Esophagus squamous epithelium (tissue), 5 donors: Measurements from ENCODE around the gene RBKS. TPM values are rescaled to one million over a fixed set of nuclear protein-coding genes. Genes with fewer than 3 reads are reported as not detected.

ENCODE experiments used
- DNase-seq: peaks from one replicate; lab custom pipeline; 2025; lab: John Stamatoyannopoulos, UW
- H3K27ac ChIP-seq, 4 donors: fragments of 200-600 bp; sonication (generic); one replicate each; pipeline ENCODE4 v1.5.1; 2016 to 2019; ENCODE audit warnings: mild to moderate bottlenecking in 1 of 4
- H3K27me3 ChIP-seq, 4 donors: fragments of 200-600 bp; sonication (generic); 1 replicate in 3 of 4; 2 replicates in 1 of 4; pipeline versions ENCODE4 v1.5.1 to v1.6.0; 2017 to 2021; ENCODE audit warnings: antibody characterized with exemption in 1 of 4
- H3K36me3 ChIP-seq, 3 donors: fragments of 200-600 bp; sonication (generic); one replicate each; pipeline ENCODE4 v1.5.1; 2016 to 2019
- H3K4me1 ChIP-seq, 3 donors: fragments of 200-600 bp; sonication (generic); one replicate each; pipeline ENCODE4 v1.5.1; 2017 to 2019
- H3K4me3 ChIP-seq, 4 donors: fragments of 200-600 bp; sonication (generic); 1 replicate in 3 of 4; 2 replicates in 1 of 4; pipeline ENCODE4 v1.5.1; 2016 to 2019; ENCODE audit warnings: mild to moderate bottlenecking in 2 of 4, moderate library complexity in 1 of 4
- H3K9me3 ChIP-seq, 3 donors: fragments of 200-600 bp; sonication (generic); one replicate each; pipeline ENCODE4 v1.5.1; 2016 to 2019
- CTCF ChIP-seq, 6 experiments: fragments of 450-650 bp in 4 of 6; fragments of 200-600 bp in 2 of 6; sonication (generic) in 2 of 6; IDR thresholded peaks; one replicate each; pipeline ENCODE4 v1.5.1; 2016 to 2019; ENCODE audit warnings: antibody characterized with exemption in 6 of 6, mild to moderate bottlenecking in 4 of 6, moderate library complexity in 4 of 6
- POLR2A ChIP-seq, 4 donors: fragments of 450-650 bp; IDR thresholded peaks; one replicate each; pipeline ENCODE4 v1.6.1; 2017; ENCODE audit warnings: antibody characterized with exemption in 4 of 4, mild to moderate bottlenecking in 4 of 4, moderate library complexity in 3 of 4
- WGBS, 2 donors: methylation state at CpG; one replicate each; pipeline ENCODE4 v1.1.5; 2018; 5-methylcytosine and 5-hydroxymethylcytosine counted together
- intact Hi-C: fragments of 100-400 bp; cut with DNase I; formaldehyde crosslinking; loops from one replicate; pipeline ENCODE4 v1.15.0; 2022
- total RNA-seq, 4 donors: library from RNA; depleted of rRNA; stranded (reverse); fragments of >200 nt; gene quantifications; one replicate each; pipeline ENCODE4 v1.1.0, GENCODE V29; 2016
- donor health status: DM: yes; HTN: yes; CAD: no.

Gene RBKS
- total RNA-seq, 4 donors from 2014 or later: 1.4 to 5.2 (median 1.6) TPM

DNA sequence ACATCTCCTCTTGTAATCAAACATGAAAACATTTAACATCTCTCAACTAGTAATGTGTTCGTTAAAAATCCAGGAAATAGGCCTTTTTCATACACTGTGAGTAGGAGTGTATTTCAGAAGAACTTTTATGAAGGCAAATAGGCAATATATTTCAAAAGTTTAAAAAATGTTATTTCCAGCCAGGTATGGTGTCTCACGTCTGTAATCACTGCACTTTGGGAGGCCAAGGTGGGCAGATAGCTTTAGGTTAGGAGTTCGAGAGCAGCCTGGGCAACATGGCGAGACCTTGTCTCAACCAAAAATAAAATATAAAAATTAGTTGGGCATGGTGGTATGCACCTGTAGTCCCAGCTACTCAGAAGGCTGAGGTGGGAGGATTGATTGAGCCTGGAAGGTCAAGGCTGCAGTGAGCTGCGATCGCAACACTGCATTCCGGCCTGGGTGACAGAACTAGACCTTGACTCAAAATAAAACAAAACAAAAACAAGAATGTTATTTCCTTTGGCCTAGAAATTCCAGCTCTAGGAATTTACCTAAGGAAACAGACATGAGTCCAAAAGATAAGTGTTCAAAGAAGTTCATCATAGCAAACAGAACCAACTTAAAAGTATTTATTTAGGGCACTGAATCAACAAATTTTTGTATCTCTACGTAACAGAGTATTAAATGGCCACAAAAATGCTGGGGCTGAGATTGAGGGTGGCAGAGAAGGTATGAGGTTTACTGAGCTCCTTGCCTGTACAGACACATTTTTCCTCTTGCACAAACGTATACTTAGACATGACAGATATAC lies 14.9 kb downstream of the RBKS start:
- TF ChIP-seq CTCF (IDR thresholded peaks at IDR 0.05): no peak
- no peak for TF ChIP-seq POLR2A (IDR thresholded peaks at IDR 0.05)

GRCh38 chr2:27873091-27873490 lies 17.1 kb downstream of the RBKS start:
- H3K4me1 ChIP-seq: peaks cover 0 to 12% (median 0%) of the 10 kb centered on the region in 3 donors
- H3K36me3 ChIP-seq: no peaks in the 10 kb centered on the region
- no peaks in the 10 kb centered on the region for H3K27me3 ChIP-seq
- peaks cover 0 to 5% (median 0%) of the 10 kb centered on the region in 3 donors for H3K9me3 ChIP-seq
- no peak overlapping the region for H3K27ac ChIP-seq
- no peak for DNase-seq
- no peak overlapping the region for H3K4me3 ChIP-seq
- no peak for TF ChIP-seq POLR2A (IDR thresholded peaks at IDR 0.05)
- no peak for TF ChIP-seq CTCF (IDR thresholded peaks at IDR 0.05)
- intact Hi-C loops: no loop called here
- WGBS, 2 donors: 67 to 80% methylated on average over 1 of the region's 1 CpG

More for the DNA sequence above, 14.9 kb downstream of the RBKS start:
- H3K36me3 ChIP-seq: no peaks in the 10 kb centered on the region
- no peaks in the 10 kb centered on the region for H3K27me3 ChIP-seq
- H3K4me1 ChIP-seq: peaks cover 0 to 12% (median 0%) of the 10 kb centered on the region in 3 donors
- no peak for DNase-seq
- intact Hi-C loops: no loop called here
- H3K4me3 ChIP-seq: no peak overlapping the region
- 83 to 86% methylated on average over 9 of the region's 9 CpGs for whole genome bisulfite sequencing, 2 donors
- peaks cover 0 to 5% (median 0%) of the 10 kb centered on the region in 3 donors for H3K9me3 ChIP-seq
- no peak overlapping the region for H3K27ac ChIP-seq

- TF ChIP-seq CTCF (IDR thresholded peaks at IDR 0.05) (no peak), POLR2A (IDR thresholded peaks at IDR 0.05) (no peak)
- no peak for DNase-seq
- Histone ChIP-seq H3K4me1 (peaks cover 0 to 12% (median 0%) of the 10 kb centered on the region in 3 donors), H3K9me3 (peaks cover 0 to 5% (median 0%) of the 10 kb centered on the region in 3 donors), H3K27me3 (no peaks in the 10 kb centered on the region), H3K27ac (no peak overlapping the region), H3K36me3 (no peaks in the 10 kb centered on the region), H3K4me3 (no peak overlapping the region)
- intact Hi-C loops: no loop called here
- WGBS, 2 donors: 83 to 87% methylated on average over 3 of the region's 3 CpGs
These were observed 18.4 kb downstream of the RBKS start for GRCh38 chr2:27871802-27872201.

DNA sequence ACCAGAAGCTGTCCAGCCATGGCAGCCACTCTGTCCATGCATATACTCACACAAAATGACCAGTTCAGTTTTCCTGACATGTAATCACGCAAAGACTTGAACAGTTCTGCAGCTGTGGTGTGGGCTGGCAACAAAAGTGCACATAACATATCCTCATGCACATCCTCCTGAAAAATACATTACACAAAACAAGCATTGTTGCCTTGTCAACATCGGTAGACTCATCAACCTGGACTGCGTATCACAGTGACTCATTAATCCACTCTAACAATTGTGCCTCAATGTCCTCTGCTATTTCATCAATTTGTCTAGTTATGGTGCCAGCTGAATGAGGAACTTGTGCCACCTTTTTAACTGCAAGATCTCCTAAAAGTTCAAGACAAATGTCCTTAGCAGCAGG lies 19.5 kb downstream of the RBKS start:
- H3K36me3 ChIP-seq: no peaks in the 10 kb centered on the region
- peak overlapping the region in 1 of 4 donors; percentile 8 for H3K27ac ChIP-seq
- H3K9me3 ChIP-seq: no peaks in the 10 kb centered on the region
- DNase-seq: no peak
- no peak for TF ChIP-seq CTCF (IDR thresholded peaks at IDR 0.05)
- TF ChIP-seq POLR2A (IDR thresholded peaks at IDR 0.05): no peak
- H3K4me1 ChIP-seq: peaks cover 0 to 12% (median 0%) of the 10 kb centered on the region in 3 donors
- no peaks in the 10 kb centered on the region for H3K27me3 ChIP-seq
- H3K4me3 ChIP-seq: no peak overlapping the region
- intact Hi-C loops: no loop called here
- 54 to 72% methylated on average over 3 of the region's 3 CpGs for WGBS, 2 donors

- Histone ChIP-seq H3K4me1 (peaks cover 0 to 12% (median 0%) of the 10 kb centered on the region in 3 donors), H3K27ac (no peak overlapping the region), H3K36me3 (no peaks in the 10 kb centered on the region), H3K4me3 (no peak overlapping the region), H3K27me3 (no peaks in the 10 kb centered on the region), H3K9me3 (no peaks in the 10 kb centered on the region)
- no peak for DNase-seq
- 86 to 90% methylated on average over 6 of the region's 6 CpGs for WGBS, 2 donors
- intact Hi-C loops: no loop called here
- TF ChIP-seq CTCF (IDR thresholded peaks at IDR 0.05): no peak
- no peak for TF ChIP-seq POLR2A (IDR thresholded peaks at IDR 0.05)
These were observed 20.4 kb downstream of the RBKS start for GRCh38 chr2:27869763-27870162.
